Measurements from ENCODE around the gene BBOX1.

Gene BBOX1

GRCh38 chr11:27031754-27032153 lies 8.9 kb upstream of the BBOX1 start:
- TF ChIP-seq EP300 (IDR thresholded peaks at IDR 0.05; ENCODE audit: borderline replicate concordance): no peak
- no peak for TF ChIP-seq MAX (IDR thresholded peaks at IDR 0.05)
- TF ChIP-seq FOXM1 (IDR thresholded peaks at IDR 0.05; ENCODE audit: borderline replicate concordance, low read depth): no peak
- TF ChIP-seq RAD21 (IDR thresholded peaks at IDR 0.05; ENCODE audit: low read depth): no peak
- no peak for TF ChIP-seq YY1 (IDR thresholded peaks at IDR 0.05; ENCODE audit: low read depth)
- no peak for TF ChIP-seq CEBPB (IDR thresholded peaks at IDR 0.05)
- no peak for TF ChIP-seq TEAD4 (IDR thresholded peaks at IDR 0.05)

- no peak for TF ChIP-seq CREB1 (IDR thresholded peaks at IDR 0.05; ENCODE audit: low read depth)
- no peak for TF ChIP-seq CEBPB (IDR thresholded peaks at IDR 0.05)
- no peak for TF ChIP-seq FOXM1 (IDR thresholded peaks at IDR 0.05; ENCODE audit: borderline replicate concordance, low read depth)
- TF ChIP-seq, protein P1, sequence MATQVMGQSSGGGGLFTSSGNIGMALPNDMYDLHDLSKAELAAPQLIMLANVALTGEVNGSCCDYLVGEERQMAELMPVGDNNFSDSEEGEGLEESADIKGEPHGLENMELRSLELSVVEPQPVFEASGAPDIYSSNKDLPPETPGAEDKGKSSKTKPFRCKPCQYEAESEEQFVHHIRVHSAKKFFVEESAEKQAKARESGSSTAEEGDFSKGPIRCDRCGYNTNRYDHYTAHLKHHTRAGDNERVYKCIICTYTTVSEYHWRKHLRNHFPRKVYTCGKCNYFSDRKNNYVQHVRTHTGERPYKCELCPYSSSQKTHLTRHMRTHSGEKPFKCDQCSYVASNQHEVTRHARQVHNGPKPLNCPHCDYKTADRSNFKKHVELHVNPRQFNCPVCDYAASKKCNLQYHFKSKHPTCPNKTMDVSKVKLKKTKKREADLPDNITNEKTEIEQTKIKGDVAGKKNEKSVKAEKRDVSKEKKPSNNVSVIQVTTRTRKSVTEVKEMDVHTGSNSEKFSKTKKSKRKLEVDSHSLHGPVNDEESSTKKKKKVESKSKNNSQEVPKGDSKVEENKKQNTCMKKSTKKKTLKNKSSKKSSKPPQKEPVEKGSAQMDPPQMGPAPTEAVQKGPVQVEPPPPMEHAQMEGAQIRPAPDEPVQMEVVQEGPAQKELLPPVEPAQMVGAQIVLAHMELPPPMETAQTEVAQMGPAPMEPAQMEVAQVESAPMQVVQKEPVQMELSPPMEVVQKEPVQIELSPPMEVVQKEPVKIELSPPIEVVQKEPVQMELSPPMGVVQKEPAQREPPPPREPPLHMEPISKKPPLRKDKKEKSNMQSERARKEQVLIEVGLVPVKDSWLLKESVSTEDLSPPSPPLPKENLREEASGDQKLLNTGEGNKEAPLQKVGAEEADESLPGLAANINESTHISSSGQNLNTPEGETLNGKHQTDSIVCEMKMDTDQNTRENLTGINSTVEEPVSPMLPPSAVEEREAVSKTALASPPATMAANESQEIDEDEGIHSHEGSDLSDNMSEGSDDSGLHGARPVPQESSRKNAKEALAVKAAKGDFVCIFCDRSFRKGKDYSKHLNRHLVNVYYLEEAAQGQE (IDR thresholded peaks at IDR 0.05; ENCODE audit: low read depth): no peak
- TF ChIP-seq EP300 (IDR thresholded peaks at IDR 0.05; ENCODE audit: borderline replicate concordance): no peak
- no peak for TF ChIP-seq TEAD4 (IDR thresholded peaks at IDR 0.05)
- no peak for TF ChIP-seq TCF12 (IDR thresholded peaks at IDR 0.05; ENCODE audit: low read depth)
- TF ChIP-seq NFIC (IDR thresholded peaks at IDR 0.05): no peak
- TF ChIP-seq, protein P2, sequence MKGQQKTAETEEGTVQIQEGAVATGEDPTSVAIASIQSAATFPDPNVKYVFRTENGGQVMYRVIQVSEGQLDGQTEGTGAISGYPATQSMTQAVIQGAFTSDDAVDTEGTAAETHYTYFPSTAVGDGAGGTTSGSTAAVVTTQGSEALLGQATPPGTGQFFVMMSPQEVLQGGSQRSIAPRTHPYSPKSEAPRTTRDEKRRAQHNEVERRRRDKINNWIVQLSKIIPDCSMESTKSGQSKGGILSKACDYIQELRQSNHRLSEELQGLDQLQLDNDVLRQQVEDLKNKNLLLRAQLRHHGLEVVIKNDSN (IDR thresholded peaks at IDR 0.05): no peak
- no peak for TF ChIP-seq MAX (IDR thresholded peaks at IDR 0.05)
- no peak for TF ChIP-seq YY1 (IDR thresholded peaks at IDR 0.05; ENCODE audit: low read depth)
- TF ChIP-seq EGR1 (IDR thresholded peaks at IDR 0.05): no peak
- no peak for TF ChIP-seq RAD21 (IDR thresholded peaks at IDR 0.05; ENCODE audit: low read depth)
- no peak for TF ChIP-seq TAF1 (IDR thresholded peaks at IDR 0.05; ENCODE audit: low read depth)
- no peak for TF ChIP-seq ZBTB7A (IDR thresholded peaks at IDR 0.05; ENCODE audit: low read depth)
These were observed 742 bp upstream of the BBOX1 start for GRCh38 chr11:27039873-27040272.

DNA sequence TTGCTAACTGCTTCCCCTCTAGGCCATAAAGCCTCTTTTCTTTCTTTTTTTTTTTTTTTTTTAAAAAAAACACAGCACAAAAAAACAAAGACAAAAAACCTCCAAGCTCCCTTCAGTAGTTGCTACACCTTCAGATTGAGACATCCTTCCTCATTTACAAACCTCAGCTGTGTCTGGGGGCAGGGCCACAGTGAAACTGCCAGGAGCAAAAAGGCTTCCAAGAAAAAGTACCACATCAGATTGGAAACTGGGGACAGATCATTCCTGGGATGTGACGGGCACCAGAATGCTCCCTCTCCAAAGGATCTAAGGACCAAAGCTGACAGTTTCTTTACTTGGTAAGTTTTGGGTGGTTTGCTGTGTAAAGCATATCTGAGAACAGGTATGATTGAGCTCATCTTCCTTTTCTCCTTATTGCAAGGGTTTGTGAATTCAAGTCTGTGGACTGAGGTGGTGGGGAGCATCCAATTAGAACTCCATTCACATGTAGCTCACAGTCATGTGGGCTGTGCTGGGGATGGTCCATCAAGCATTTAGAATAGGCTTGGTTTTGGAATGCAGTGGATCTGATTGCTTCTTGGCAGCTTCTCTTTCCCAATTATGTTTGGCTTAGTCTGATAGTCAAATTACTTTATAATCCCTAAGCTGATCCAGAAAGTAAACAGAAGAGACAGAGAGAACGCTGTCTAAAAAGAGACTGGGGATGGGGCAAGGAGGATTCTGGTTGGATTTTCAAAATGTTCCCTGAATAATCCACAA lies 705 bp downstream of the BBOX1 start:
- TF ChIP-seq TCF12 (IDR thresholded peaks at IDR 0.05; ENCODE audit: low read depth) (no peak), MAX (IDR thresholded peaks at IDR 0.05) (no peak), TAF1 (IDR thresholded peaks at IDR 0.05; ENCODE audit: low read depth) (no peak), CEBPB (IDR thresholded peaks at IDR 0.05) (no peak), YY1 (IDR thresholded peaks at IDR 0.05; ENCODE audit: low read depth) (no peak), TEAD4 (IDR thresholded peaks at IDR 0.05) (no peak), EGR1 (IDR thresholded peaks at IDR 0.05) (no peak), NFIC (IDR thresholded peaks at IDR 0.05) (no peak), FOXM1 (IDR thresholded peaks at IDR 0.05; ENCODE audit: borderline replicate concordance, low read depth) (no peak), EP300 (IDR thresholded peaks at IDR 0.05; ENCODE audit: borderline replicate concordance) (no peak), ZBTB7A (IDR thresholded peaks at IDR 0.05; ENCODE audit: low read depth) (no peak), CREB1 (IDR thresholded peaks at IDR 0.05; ENCODE audit: low read depth) (no peak), RAD21 (IDR thresholded peaks at IDR 0.05; ENCODE audit: low read depth) (no peak)
- TF ChIP-seq, protein P1 (IDR thresholded peaks at IDR 0.05; ENCODE audit: low read depth): no peak
- TF ChIP-seq, protein P2 (IDR thresholded peaks at IDR 0.05): no peak

DNA sequence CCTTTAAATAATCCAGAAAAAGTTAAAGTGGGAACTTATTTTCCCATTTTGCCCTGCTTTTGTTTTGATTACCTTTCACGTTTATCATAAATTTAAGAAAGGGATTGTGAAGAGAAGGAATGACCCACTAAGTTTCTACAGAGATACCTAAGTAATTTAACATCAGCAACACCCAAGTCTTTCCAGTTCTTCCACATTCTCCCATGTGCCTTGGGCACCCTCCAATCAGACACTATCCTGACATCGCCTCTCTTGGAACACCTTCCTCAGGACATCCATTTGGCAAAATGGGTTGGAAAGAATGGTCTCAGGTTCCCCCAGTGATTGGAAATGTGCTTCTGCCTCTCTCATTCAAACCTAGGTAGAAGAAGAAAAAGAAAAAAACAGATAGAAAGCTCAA lies 6.3 kb downstream of the BBOX1 start:
- TF ChIP-seq MAX (IDR thresholded peaks at IDR 0.05) (no peak), TAF1 (IDR thresholded peaks at IDR 0.05; ENCODE audit: low read depth) (no peak), TCF12 (IDR thresholded peaks at IDR 0.05; ENCODE audit: low read depth) (no peak), CEBPB (IDR thresholded peaks at IDR 0.05) (no peak), NFIC (IDR thresholded peaks at IDR 0.05) (no peak), RAD21 (IDR thresholded peaks at IDR 0.05; ENCODE audit: low read depth) (no peak), EGR1 (IDR thresholded peaks at IDR 0.05) (no peak), ZBTB7A (IDR thresholded peaks at IDR 0.05; ENCODE audit: low read depth) (no peak), YY1 (IDR thresholded peaks at IDR 0.05; ENCODE audit: low read depth) (no peak), CREB1 (IDR thresholded peaks at IDR 0.05; ENCODE audit: low read depth) (no peak), TEAD4 (IDR thresholded peaks at IDR 0.05) (no peak), EP300 (IDR thresholded peaks at IDR 0.05; ENCODE audit: borderline replicate concordance) (no peak), FOXM1 (IDR thresholded peaks at IDR 0.05; ENCODE audit: borderline replicate concordance, low read depth) (no peak)
- TF ChIP-seq, protein P1 (IDR thresholded peaks at IDR 0.05; ENCODE audit: low read depth): no peak
- TF ChIP-seq, protein P2 (IDR thresholded peaks at IDR 0.05): no peak

Data from Ishikawa (cell line).